RCC 7860 (cell line): Measurements from ENCODE around the gene STYXL1.
A peak's percentile ranks its signal among the peaks of the same experiment; 100 is the strongest.

ENCODE experiments used
- DNase-seq: peaks from one replicate; pipeline ENCODE4 v3.0.0-alpha.2; 2015; ENCODE audit warnings: low spot score
- FAIRE-seq: peaks from 2 replicates; lab custom pipeline; 2012; peaks lifted over from hg19 to GRCh38; lab: Jason Lieb, UNC

Gene STYXL1

DNA sequence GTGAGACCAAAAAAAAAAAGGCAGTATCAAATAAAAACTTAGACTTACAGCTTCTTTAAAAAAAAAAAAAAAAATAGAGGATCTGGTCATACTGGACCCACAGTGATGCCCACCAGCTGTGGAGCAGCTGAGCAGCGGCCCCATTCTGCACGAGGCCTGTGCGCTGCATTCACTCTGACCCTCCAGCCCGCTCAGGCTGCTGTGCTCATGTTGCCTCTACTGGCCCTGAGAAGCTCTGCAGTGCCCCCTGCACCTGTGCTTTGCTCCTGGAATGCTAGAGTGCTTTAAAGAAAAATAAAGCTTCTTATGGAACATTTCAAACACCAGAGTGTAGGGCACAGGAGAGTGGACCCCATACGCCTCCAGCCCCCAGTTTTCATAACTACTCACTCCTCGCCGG is 86.6 kb downstream of the STYXL1 start:
- peak; percentile 35 for DNase-seq
- no peak for FAIRE-seq

DNA sequence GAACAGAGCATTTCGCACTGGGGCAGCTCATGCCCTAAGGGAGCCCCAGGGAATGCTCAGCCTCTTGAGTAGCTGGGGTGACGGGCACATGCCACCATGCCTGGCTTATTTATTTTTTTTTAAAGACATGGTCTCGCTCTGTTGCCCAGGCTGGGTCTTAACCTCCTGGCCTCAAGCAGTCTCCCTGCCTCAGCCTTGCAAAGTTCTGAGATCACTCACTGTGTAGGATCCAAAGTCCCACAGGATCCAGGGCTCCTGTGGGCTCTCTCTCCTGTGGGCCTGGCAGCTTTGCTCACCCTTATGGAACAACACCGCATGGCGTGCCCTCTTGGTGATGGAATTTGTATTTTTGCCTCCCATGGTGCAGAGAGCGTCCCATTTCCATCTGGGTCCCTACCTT is 87.4 kb downstream of the STYXL1 start:
- DNase-seq (peak; percentile 89), FAIRE-seq (peak; percentile 85)

DNA sequence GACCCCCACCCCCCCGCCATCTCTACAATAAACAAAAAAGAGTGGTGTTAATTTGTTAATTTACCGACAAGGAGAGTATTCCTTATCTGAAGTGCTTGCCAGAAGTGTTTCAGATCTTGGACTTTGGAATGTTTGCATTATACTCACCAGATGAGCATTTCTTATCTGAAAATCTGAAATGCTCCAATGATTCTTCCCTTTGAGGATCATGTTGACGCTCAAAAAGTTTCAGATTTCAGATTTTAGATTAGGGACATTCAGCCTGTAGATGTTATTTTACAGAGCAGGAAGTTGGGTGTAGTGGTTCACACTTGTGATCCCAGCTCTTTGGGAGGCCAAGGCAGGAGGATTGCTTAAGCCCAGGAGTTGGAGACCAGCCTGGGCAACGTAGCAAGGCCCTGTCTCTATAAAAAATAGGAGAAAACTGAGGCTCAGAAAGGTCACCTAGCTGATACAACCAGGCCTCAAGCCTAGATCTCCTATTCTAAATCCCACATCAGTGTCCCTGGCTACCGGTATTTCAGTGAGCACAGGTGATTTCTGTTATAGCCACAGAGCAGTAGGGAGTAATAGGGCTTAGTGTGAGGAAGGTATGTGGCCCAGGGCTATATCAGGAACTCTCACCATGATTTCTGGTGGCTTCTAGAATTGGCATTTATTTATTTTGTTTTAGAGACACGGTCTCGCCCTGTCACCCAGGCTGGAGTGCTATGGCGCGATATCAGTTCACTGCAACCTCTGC is 88.8 kb downstream of the STYXL1 start:
- DNase-seq (peak; percentile 94), FAIRE-seq (peak; percentile 97)

DNA sequence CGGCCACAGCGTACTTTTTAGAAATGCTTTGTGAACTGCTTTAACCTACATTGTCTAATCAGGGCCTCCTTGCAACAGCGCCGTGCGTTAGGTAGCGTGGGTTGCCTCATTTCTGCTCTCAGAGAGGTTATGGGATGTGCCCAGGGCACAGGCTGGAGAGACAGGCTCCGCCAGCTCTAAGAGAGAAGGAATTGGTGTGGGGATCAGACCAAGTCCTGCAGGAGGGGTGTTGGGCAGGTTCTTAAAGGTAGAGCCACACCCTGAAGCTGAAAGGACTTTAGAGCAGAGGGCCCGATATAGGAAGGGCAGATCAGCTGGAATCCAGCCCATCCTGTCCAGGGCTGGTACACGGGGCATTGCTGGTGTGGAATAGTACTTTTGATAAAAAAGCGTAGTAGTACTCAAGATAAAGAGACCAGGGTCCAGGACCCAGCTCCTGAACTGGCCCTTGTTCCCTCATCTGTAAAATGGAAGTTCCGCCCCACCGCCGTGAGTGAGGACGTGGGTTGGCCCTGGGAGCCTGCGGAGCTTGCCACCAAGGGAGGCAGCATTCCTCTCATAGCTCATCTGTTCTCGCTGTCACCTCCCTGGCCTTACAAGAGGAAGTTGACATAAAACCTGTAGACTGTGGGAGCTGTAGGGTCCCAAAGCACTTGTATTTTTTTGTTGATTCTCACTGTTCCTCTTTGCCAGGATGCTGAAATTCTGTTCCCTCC is 90.6 kb downstream of the STYXL1 start:
- FAIRE-seq (peak; percentile 76), DNase-seq (peak; percentile 85)

DNA sequence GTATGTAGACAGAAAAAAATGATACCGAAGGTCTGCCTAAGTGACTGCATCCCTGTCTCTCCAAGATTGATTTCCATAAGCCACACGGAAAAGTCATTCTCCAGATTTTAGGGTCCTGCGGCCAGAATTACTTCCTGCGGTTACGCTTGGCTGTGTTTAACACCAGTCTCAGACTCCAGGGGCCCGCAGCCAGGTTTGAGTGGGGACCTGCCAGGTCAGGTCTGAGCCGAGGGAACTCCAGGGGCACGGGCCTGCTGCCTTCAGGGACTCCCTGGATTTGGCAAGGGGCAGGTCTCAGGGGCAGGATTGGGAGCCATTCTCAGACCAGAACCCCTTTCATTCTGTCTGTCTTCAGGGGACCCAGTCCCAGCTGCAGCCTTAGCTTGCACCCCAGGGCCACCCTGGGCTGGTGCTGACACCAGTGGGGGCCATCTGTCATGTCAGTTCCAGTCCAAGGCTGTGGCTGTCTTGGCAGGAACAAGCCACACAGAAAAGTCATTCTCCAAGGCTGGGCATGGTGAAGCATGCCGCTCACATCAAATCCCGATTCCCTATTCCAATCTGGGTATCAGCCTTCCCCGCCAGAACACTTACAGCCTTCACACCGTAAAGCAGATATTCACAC is 92.4 kb downstream of the STYXL1 start:
- no peak for DNase-seq
- no peak for FAIRE-seq

DNA sequence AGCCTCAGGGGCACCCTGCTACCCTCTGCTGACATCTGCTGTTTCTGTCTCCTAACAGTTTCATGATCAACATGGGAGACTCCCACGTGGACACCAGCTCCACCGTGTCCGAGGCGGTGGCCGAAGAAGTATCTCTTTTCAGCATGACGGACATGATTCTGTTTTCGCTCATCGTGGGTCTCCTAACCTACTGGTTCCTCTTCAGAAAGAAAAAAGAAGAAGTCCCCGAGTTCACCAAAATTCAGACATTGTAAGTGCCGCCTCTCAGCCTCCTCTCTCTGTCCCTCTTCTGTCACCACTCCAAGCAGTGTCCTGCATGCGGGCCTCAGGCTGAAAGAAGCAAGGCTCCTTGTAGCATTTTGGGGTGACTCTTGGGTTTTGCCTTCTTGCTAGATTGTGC is 93.9 kb downstream of the STYXL1 start:
- FAIRE-seq: no peak
- DNase-seq: no peak

DNA sequence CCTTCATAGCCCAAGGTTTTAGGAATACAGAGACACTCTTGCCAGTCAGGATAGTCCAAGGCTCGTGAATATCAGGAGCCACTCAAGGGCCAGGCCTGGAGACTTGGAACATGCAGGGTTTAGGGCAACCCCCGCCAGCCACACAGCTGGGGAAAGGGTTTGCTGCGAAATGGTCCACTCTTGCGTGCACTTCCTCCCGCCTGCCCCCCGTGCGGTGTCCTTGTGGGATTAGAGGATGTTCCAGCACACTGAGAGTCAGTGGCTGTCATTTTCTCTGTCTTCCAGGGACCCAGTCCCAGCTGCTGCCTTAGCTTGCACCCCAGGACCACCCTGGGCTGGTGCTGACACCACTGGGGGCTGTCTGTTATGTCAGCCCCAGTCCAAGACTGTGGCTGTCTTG is 94.4 kb downstream of the STYXL1 start:
- FAIRE-seq (no peak), DNase-seq (no peak)

DNA sequence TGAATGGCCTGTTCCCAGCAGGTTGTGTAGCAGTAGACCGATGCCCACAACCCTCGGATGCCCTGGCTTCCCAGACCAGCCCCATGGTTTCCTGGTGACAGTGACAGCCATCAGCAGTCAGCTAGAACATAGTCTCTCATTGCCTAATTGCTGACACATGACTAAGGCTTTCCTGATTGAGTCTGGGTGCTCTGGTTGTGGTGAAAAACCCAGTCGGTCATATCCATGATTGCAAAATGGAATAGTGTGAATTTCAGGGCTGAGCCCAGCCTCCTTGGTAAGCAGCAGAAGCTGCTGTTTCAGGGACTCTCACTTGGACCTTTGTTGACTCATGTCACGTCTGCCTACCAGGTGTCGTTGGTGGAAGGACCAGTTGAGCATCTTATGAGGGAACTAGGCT is 96.3 kb downstream of the STYXL1 start:
- FAIRE-seq (peak; percentile 93), DNase-seq (peak; percentile 96)

DNA sequence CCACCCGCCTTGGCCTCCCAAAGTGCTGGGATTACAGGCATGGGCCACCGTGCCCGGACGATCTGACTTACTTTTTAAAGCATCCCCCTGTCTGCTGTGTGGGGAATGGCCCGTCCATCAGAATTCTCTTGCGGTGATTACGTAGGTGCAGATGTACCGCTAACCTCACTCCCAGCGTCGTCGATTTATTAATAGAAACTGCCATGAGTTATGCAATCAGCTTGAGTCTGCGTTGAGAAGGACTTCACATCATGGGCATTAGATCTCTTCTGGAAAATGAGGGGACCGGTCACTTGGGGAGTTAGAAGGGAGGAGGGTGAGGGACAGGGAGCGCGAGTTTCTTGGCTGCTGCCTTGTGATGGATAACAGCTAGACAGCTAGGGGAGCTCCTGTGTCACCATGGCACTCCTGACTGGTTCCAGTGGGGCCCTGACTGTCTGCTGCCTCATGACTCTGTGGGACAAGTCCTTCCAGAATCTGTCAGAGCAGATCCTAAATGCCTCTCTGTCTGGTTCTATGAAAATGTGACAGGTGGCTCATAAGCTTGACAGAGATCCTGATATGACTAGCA is 97.6 kb downstream of the STYXL1 start:
- no peak for FAIRE-seq

DNA sequence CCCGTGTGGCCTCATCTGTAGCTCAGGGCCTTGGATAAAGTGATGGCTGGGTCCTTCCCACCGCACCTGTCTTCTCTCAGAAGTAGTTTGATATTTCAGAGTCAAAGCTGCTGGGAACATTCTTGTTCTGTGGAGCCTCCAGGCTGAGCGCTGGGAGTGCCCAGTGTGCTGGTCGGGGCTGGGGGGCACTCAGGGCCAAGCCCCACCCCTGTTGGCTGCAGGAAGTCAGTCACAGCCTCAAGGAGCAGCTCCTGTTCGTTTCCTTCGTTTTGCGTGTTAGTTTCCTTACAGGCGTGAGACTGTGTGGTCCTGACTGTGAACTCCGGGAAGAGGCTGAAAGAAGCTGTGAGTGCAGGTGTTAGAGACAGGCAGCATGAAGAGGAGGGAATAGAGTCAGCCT is 99.6 kb downstream of the STYXL1 start:
- no peak for FAIRE-seq
- DNase-seq: no peak

More for the DNA sequence above, 97.6 kb downstream of the STYXL1 start:
- no peak for DNase-seq
